Measurements from ENCODE around the gene SPO11. TPM values are rescaled to one million over a fixed set of nuclear protein-coding genes. Genes with fewer than 3 reads are reported as not detected.

The SPO11 gene
- polyA plus RNA-seq, 1 donor: not detected

DNA sequence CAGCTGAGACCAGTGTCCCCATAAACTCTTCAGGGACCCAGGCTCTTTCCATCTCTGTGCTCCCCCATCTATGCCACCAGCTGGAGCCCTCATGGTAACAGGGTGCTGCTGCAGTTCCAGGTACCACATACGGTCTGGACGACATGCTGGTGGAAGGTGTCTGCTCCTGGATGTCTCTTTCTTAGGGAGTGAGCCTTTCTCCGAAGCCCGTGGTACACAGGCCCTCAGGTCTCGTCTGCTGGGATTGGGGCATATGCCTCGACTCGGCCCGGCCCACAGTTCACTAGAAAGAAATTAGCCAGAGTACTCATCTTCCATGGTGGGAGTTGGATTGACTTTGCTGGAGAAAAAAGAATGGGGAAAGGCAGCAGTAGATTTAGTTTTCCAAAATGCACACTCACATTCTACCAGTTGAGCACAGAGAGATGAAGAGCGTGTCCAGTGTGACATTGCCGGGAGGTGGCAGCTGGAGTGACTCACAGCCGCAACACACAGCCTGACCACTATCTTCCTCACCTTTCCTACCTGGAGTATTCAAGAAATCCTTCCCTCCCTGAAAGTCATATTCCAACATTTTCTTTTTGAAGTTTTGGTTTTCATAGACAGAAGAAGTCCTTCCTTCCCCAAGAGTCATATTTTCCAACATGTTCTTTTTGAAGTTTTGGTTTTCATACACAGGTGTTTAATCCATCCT lies 18.6 kb upstream of the SPO11 start:
- no peak for DNase-seq

GRCh38 chr20:57312138-57312537 lies 17.5 kb upstream of the SPO11 start:
- DNase-seq: no peak

DNA sequence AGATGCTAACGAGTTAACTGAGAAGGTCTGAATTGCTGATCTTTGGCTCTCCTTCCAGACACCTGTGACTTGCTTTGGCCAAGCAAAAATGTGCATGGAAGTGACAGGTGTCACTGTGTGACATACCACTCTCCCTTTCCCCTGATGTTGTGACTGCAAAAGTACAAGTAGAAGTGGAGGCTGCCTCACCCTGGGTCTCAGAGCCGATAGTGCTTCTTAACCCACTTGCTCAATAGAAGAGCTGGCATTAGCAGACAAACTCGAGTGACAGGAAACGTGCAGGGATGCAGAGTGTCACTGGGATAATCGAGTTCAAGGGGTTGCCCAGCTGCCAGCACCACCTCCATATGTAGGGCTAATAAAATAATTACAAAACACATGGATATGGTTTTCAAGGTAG lies 16.4 kb upstream of the SPO11 start:
- DNase-seq: no peak

DNA sequence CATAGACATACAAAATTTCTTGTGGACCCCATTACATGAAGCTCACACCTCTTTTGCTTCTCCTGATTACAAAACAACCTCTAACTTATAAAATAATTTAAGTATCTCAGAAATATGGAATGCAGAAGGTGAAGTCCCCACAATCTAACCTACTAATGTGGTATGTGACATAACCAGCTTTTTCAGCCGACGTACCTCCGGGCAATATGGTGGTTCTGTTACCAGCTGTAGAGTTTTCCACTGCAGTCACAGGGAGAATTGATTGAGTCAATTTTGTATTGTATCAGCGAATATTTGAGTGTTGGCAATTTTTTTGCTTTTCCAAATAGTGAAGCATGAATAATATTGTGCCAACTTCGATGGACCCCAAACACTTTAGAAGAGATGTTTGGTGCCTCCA lies 15.7 kb upstream of the SPO11 start:
- DNase-seq: no peak

DNA sequence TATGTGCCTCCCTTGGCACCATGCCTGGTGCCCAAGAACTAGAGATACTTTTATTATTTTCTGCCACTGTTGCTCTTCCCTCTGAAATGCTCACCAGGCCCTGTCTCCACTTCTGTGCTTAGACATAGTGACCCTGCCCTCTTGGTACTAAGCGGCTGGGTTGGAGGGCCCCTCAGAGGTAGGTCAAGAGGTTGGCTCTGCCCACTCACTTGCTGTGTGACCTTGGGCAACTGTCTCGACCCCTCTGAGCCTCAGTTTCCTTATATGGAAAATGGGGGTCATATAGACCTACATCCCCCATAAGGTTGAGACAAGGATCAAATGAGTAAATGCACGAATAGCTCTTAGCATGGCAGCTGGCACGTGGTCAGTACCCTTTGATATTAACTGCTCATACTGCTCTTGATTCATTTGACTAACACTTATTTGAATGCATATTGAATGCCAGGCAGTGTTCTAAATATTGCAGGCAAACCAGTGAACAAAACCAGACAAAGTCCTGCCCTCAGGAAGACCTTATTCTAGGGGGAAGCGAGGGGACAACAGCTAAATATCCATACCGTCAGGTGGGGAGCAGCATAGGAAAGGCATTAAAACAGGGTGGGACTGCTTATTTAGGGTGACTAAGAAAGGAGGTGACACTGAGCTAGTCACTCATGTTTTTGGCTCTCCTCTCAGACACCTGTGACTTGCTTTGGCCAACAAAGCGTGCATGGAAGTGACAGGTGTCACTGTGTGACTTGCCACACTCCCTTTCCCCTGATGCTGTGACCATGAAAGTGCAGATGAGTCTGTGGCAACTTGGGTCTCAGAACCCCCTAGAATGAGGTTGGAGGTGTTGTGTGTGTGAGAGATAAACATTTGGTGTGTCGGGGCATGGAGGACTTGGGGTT lies 14.3 kb upstream of the SPO11 start:
- DNase-seq: no peak

- DNase-seq: no peak
Observed at GRCh38 chr20:57315976-57316480, 13.6 kb upstream of the SPO11 start.

DNA sequence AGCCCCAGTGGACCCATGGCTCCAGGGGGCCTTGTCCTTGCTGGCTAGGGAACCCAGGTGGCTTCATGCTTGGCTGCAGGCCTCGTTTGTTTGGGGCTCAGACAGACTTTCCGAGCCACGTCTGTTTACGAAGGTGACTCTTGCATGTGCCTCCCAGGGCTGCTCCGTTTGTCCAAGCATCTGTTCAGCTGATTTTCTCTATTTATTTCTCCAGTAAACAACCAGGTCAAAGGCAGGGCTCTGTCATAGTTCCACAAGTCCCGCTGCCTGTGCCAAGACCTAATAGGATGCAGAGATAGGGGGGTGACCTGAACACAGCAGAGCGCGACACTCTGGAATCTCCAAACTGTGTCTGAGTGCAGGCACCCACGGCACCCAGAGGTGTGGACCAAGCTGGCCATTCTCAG lies 12.8 kb upstream of the SPO11 start:
- no peak for DNase-seq

DNA sequence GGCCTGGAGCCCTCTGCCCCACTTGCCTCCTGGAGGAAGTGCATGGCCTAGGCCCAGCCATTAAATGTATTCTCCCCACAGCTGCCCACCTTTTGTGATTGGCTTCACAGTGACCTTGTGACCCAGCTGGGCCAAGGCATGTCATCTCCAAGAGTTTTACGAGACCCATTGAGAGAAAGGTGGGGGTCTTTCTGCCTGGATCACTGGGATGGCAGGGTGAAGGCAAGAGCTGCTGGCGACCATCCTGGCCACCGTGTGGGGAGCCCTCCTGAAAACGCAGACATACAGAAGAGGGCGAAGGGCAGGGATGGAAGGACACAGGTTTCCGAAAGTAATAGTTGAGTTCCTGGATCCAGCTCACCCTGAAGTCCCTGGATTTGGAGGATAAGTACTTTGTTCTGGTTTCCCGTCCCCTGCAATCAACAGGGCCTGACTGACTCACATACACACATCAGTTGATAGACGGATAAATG lies 12.3 kb upstream of the SPO11 start:
- no peak for DNase-seq

- DNase-seq: no peak
Observed at GRCh38 chr20:57317789-57318371, 11.7 kb upstream of the SPO11 start.

DNA sequence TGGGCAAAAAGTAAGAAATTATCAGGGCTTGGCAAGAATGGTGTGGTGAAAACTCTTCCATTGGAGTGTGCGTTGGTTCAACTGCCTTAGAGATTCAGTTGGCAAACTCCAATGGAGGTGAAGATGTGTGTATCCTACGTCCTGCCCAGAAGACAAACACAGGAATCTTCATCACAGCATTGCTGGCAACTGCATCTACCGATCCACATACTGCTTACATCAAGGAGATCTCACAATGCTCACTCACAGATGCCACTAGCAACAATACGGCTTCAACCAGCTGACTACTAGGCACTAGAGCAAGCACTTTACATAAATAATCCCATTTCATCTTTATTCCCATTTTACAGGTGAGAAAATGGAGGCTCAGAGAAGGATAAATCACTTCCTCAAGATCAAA lies 10.0 kb upstream of the SPO11 start:
- no peak for DNase-seq

- DNase-seq: no peak
Observed at GRCh38 chr20:57320358-57320757, 9.2 kb upstream of the SPO11 start.

DNA sequence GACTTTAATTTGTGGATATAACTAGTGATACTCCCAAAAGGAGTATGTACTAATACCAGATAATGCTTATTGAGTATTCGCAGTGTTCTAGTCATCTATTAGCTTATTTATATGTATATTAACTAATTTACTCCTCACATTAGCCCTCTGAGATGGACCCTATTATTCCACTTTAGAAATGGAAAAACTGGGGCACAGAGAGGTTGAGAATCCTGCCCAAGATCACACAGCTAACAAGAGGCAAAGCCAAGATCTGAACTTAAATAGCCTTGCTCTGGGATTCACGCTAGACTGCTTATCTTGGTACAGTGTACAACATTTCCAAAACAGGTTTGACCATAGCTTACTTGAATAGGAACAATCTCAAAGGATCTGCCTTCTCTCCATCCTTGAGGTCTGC lies 8.5 kb upstream of the SPO11 start:
- DNase-seq: no peak

- DNase-seq: no peak
Observed at GRCh38 chr20:57322476-57322875, 7.1 kb upstream of the SPO11 start.

DNA sequence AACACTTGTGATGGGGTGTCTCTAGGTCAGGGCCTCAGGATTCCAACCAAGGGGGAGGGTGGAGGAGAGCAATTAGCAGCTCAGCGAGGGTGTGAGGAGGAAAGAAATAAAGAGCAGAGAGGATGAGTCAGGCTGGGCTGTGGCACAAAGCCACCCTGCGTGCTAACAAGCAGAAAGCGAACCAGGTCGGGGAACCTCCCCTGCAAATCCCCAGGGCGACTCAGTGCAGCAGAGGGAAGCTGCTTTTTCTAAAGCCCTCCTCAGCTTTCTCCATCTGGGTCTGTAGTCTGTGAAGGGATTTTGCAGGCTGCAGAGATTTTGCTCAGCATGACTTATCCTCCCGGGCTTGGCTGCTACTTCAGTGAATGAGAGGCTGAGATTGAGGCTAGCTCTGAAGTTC lies 6.6 kb upstream of the SPO11 start:
- no peak for DNase-seq

DNA sequence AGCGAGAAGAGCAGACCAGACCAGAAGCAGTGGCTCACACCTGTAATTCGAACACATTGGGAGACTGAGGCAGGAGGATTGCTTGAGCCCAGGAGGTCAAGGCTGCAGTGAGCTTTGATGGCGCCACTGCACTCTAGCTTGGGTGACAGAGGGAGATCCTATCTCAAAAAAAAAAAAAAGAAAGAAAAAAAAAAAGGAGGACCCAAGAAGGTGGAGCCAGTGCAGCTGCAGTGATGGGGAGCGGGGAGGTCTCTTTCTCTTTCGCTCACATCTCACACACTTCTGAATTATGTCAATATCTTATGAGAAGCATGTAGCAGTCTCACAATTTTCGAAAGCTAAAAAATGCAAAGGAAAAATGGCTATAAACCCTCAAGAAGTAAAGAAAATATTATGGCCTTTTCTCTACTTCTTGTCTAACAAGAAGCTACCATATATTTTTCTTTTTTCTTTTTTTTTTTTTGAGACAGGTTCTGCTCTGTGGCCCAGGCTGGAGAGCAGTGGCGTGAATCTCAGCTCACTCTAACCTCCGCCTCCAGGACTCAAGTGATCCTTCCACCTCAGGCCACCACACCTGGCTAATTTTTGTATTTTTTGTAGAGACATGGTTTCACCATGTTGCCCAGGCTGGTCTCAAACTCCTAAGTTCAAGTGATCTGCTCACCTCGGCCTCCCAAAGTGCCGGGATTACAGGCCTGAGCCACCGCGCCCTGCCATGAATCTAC lies 3.8 kb upstream of the SPO11 start:
- no peak for DNase-seq

DNA sequence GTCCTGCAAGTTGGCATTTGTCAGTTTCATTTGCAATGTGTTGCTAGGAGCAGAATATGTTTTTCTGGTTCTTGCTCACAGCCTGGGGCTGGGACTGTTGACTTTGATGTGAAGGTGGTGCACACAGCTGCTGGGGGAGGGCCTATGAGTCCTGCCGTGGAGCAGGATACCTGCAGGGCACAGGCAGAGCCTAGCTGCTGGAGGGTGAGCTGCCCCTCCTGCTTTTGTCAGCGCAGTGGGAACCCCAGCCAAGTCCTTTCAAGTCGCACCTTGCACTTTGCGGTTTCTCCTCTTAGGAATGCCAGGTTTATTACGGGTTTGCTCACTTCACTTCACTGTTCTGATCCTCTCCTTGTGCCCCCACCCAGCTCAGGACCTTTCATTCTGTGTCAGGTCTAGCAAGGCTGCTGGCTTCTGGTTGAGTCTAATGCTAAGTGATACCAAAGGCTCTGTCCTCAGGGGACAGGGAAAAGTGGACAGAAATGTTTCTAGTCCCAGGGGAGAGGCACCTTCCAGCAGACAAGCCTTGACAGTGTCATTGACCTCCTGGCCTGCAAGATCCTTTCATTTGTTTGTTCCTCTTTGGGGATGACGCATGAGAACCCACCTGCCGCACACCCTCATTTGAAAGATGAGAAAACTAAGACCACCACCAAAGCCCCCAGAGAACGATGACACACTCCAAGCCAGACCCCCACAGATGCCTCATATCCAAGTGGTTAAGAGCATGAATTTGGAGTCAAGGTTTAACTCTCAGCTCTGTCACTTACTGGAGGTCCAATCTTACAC lies 2.7 kb upstream of the SPO11 start:
- DNase-seq: peak; percentile 53

- no peak for DNase-seq
Observed at GRCh38 chr20:57327820-57328219, 1.8 kb upstream of the SPO11 start.

- no peak for DNase-seq
Observed at GRCh38 chr20:57330998-57331397, 1.4 kb downstream of the SPO11 start.

- DNase-seq: no peak
Observed at GRCh38 chr20:57332105-57333089, 2.8 kb downstream of the SPO11 start.

- no peak for DNase-seq
Observed at GRCh38 chr20:57335392-57335791, 5.8 kb downstream of the SPO11 start.
